ENCODE data around the gene SEPHS2.

Gene SEPHS2, protein sequence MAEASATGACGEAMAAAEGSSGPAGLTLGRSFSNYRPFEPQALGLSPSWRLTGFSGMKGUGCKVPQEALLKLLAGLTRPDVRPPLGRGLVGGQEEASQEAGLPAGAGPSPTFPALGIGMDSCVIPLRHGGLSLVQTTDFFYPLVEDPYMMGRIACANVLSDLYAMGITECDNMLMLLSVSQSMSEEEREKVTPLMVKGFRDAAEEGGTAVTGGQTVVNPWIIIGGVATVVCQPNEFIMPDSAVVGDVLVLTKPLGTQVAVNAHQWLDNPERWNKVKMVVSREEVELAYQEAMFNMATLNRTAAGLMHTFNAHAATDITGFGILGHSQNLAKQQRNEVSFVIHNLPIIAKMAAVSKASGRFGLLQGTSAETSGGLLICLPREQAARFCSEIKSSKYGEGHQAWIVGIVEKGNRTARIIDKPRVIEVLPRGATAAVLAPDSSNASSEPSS
- long read RNA-seq, transcript SEPHS2-201 (1 exons, 2,551 nt), result major isoform, 1,488 of 1,490 reads
- long read RNA-seq, partial matches to known transcripts, result 0 of 1,490 reads
- long read RNA-seq, other reads (novel, unspliced or antisense), result 2 of 1,490 reads

DNA sequence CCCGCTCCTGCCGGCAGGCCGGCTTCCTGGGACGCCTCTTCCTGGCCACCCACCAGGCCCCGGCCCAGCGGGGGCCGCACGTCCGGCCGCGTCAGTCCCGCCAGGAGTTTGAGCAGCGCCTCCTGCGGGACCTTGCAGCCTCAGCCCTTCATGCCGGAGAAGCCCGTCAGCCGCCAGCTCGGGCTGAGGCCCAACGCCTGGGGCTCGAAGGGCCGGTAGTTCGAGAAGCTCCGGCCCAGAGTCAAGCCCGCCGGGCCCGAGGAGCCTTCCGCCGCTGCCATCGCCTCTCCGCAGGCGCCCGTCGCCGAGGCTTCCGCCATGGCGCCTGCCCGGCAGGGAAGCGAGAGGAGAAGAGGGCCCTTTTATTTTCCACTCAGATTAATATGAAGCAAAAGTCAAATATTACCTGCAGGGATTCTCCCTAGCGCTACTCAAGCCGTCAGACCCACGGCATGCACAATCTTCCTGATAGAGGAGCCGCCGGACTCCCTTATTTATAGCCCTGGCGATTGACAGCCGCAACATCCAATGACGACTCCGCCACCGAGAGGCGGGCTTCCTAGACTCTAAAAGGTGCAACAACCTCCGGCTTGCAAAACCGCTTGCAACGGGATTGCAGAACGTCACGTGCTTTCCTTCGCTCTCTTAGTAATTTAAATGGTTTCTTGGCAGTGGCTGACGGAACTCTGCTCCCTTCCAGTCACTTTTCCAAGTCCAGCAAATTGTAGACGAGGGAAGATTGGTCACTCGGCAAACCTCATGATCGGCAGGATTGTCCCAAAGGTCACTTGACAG is at the start of gene SEPHS2:
TSS of gene SEPHS2 (minus strand) at position 467 of the 795 bp plus-strand sequence. CDS start at position 320, 147 bp downstream.
- Histone ChIP-seq H3K27me3 (ENCODE audit: insufficient read depth, poor library complexity, severe bottlenecking) (no peaks in the 10 kb centered on the region), H3K27ac (replicated peaks) (peak within 1 kb of the TSS; percentile 97), H3K4me3 (replicated peaks; ENCODE audit: insufficient read depth, low read length) (peak within 1 kb of the TSS; percentile 64)
- DNase-seq (ENCODE audit: low read depth in 1 of 2, low spot score in 1 of 2), result peak; percentile 93 to 99
- TF ChIP-seq POLR2AphosphoS5 (IDR thresholded peaks at IDR 0.05; ENCODE audit: low read depth) (peak; percentile 96), SPI1 (IDR thresholded peaks at IDR 0.05; ENCODE audit: borderline replicate concordance, low read depth) (no peak), GABPA (IDR thresholded peaks at IDR 0.05; ENCODE audit: low read depth) (peak; percentile 68)
- TF ChIP-seq, protein P1, sequence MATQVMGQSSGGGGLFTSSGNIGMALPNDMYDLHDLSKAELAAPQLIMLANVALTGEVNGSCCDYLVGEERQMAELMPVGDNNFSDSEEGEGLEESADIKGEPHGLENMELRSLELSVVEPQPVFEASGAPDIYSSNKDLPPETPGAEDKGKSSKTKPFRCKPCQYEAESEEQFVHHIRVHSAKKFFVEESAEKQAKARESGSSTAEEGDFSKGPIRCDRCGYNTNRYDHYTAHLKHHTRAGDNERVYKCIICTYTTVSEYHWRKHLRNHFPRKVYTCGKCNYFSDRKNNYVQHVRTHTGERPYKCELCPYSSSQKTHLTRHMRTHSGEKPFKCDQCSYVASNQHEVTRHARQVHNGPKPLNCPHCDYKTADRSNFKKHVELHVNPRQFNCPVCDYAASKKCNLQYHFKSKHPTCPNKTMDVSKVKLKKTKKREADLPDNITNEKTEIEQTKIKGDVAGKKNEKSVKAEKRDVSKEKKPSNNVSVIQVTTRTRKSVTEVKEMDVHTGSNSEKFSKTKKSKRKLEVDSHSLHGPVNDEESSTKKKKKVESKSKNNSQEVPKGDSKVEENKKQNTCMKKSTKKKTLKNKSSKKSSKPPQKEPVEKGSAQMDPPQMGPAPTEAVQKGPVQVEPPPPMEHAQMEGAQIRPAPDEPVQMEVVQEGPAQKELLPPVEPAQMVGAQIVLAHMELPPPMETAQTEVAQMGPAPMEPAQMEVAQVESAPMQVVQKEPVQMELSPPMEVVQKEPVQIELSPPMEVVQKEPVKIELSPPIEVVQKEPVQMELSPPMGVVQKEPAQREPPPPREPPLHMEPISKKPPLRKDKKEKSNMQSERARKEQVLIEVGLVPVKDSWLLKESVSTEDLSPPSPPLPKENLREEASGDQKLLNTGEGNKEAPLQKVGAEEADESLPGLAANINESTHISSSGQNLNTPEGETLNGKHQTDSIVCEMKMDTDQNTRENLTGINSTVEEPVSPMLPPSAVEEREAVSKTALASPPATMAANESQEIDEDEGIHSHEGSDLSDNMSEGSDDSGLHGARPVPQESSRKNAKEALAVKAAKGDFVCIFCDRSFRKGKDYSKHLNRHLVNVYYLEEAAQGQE (IDR thresholded peaks at IDR 0.05; ENCODE audit: insufficient replicate concordance, low read depth), result peak; percentile 73
- TF ChIP-seq, protein P2, sequence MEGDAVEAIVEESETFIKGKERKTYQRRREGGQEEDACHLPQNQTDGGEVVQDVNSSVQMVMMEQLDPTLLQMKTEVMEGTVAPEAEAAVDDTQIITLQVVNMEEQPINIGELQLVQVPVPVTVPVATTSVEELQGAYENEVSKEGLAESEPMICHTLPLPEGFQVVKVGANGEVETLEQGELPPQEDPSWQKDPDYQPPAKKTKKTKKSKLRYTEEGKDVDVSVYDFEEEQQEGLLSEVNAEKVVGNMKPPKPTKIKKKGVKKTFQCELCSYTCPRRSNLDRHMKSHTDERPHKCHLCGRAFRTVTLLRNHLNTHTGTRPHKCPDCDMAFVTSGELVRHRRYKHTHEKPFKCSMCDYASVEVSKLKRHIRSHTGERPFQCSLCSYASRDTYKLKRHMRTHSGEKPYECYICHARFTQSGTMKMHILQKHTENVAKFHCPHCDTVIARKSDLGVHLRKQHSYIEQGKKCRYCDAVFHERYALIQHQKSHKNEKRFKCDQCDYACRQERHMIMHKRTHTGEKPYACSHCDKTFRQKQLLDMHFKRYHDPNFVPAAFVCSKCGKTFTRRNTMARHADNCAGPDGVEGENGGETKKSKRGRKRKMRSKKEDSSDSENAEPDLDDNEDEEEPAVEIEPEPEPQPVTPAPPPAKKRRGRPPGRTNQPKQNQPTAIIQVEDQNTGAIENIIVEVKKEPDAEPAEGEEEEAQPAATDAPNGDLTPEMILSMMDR (IDR thresholded peaks at IDR 0.05; ENCODE audit: insufficient read depth, low read length), result no peak

DNA sequence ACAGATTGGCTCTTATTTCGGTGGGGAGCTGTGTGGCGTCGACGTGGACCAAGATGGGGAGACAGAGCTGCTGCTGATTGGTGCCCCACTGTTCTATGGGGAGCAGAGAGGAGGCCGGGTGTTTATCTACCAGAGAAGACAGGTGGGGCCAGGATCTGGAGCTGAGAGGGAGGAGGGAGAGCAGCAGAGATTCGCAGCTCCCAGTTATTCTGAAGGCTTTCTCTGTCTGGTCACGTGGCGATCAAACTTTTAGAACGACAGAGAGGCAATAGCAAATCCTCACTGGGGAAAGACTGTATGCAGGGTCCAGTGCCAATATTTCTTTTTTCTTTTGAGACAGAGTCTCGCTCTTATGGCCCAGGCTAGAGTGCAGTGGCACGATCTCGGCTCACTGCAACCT is 49.0 kb upstream of the SEPHS2 start:
- Histone ChIP-seq H3K27me3 (ENCODE audit: insufficient read depth, poor library complexity, severe bottlenecking) (no peaks in the 10 kb centered on the region), H3K4me3 (replicated peaks; ENCODE audit: insufficient read depth, low read length) (no peak overlapping the region), H3K27ac (replicated peaks) (no peak overlapping the region)
- no peak for DNase-seq (ENCODE audit: low read depth in 1 of 2, low spot score in 1 of 2)
- TF ChIP-seq SPI1 (IDR thresholded peaks at IDR 0.05; ENCODE audit: borderline replicate concordance, low read depth) (no peak), GABPA (IDR thresholded peaks at IDR 0.05; ENCODE audit: low read depth) (no peak), POLR2AphosphoS5 (IDR thresholded peaks at IDR 0.05; ENCODE audit: low read depth) (no peak)
- TF ChIP-seq, protein P1 (IDR thresholded peaks at IDR 0.05; ENCODE audit: insufficient replicate concordance, low read depth), result no peak
- TF ChIP-seq, protein P2 (IDR thresholded peaks at IDR 0.05; ENCODE audit: insufficient read depth, low read length), result no peak

DNA sequence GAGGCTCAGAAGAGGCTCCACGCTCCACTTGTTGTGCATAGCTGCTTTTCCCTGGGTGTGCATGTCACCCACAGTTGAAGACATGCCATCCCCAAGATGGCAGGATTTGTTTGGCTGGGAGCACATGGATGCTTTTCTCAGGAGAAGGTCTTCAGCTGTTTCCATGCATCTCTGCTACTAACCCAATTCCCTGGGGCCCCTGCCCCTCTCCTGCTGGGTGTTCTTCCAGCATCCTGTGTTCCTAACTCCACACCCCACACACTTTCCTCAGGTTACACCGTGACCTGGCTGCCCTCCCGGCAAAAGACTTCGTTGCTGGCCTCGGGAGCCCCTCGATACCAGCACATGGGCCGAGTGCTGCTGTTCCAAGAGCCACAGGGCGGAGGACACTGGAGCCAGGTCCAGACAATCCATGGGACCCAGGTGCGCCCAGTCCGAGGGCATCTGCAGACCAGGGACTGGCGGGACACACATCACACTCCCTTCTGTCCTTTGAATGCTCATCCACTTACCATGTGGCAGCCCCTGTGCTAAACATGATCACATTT is 48.3 kb upstream of the SEPHS2 start:
- no peak overlapping the region for H3K4me3 ChIP-seq (replicated peaks; ENCODE audit: insufficient read depth, low read length)
- DNase-seq (ENCODE audit: low read depth in 1 of 2, low spot score in 1 of 2), result no peak

More for the DNA sequence above, 48.3 kb upstream of the SEPHS2 start:
- TF ChIP-seq SPI1 (IDR thresholded peaks at IDR 0.05; ENCODE audit: borderline replicate concordance, low read depth) (no peak), GABPA (IDR thresholded peaks at IDR 0.05; ENCODE audit: low read depth) (no peak), POLR2AphosphoS5 (IDR thresholded peaks at IDR 0.05; ENCODE audit: low read depth) (no peak)
- H3K27ac ChIP-seq (replicated peaks), result no peak overlapping the region
- H3K27me3 ChIP-seq (ENCODE audit: insufficient read depth, poor library complexity, severe bottlenecking), result no peaks in the 10 kb centered on the region

All from HL-60 (cell line).